Measurements from ENCODE around the gene SLBP. TPM values are rescaled to one million over a fixed set of nuclear protein-coding genes. Genes with fewer than 3 reads are reported as not detected.

SLBP gene
- total RNA-seq, 1 donor from 2014 or later = 54.3 TPM

DNA sequence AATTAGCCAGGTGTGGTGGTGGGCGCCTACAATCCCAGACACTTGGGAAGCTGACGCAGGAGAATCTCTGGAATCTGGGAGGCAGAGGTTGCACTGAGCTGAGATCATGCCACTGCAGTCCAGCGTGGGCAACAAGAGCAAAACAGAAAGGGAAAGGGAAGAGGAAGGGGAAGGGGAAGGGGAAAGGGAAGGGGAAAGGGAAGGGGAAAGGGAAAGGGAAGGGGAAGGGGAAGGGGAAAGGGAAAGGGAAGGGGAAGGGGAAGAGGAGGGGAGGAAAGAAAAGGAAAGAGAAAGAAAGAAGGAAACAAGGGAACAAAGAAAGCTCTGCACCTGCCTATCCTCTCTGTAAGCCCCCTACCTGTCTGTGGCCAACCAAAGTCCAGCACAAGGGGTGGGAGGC, 63.2 kb downstream of the SLBP start:
- Mint-ChIP-seq H3K36me3 (ENCODE audit: insufficient read depth) (no peaks in the 10 kb centered on the region), H3K9me3 (ENCODE audit: low read depth) (no peaks in the 10 kb centered on the region), H3K27ac (no peak overlapping the region), H3K27me3 (no peaks in the 10 kb centered on the region), H3K4me1 (ENCODE audit: low read depth) (peaks cover 2% of the 10 kb centered on the region), H3K4me3 (ENCODE audit: low read depth) (no peak overlapping the region)
- TF ChIP-seq, protein P1, sequence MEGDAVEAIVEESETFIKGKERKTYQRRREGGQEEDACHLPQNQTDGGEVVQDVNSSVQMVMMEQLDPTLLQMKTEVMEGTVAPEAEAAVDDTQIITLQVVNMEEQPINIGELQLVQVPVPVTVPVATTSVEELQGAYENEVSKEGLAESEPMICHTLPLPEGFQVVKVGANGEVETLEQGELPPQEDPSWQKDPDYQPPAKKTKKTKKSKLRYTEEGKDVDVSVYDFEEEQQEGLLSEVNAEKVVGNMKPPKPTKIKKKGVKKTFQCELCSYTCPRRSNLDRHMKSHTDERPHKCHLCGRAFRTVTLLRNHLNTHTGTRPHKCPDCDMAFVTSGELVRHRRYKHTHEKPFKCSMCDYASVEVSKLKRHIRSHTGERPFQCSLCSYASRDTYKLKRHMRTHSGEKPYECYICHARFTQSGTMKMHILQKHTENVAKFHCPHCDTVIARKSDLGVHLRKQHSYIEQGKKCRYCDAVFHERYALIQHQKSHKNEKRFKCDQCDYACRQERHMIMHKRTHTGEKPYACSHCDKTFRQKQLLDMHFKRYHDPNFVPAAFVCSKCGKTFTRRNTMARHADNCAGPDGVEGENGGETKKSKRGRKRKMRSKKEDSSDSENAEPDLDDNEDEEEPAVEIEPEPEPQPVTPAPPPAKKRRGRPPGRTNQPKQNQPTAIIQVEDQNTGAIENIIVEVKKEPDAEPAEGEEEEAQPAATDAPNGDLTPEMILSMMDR (IDR thresholded peaks at IDR 0.05; ENCODE audit: unreplicated experiment) = no peak
- DNase-seq (ENCODE audit: low spot score, unreplicated experiment) = no peak

DNA sequence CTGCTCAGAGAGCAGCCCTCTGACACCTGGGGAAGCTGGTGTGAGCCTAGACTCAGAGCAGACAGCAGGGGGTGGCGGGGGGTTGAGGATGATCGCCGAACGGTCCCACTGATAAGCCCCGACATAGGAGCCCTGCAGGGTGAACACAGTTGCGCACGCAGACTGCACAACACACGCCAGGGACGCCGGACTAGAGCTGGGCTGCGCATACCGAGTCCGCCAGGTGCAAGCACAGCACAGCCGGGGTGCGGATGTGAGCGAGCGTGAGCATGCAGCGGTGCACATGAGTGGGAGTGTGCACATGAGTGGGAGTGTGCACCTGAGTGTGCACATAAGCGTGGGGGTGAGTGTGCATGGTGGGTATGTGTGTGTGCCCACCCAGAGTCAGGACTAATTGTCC, 64.7 kb downstream of the SLBP start:
- TF ChIP-seq, protein P1 (IDR thresholded peaks at IDR 0.05; ENCODE audit: unreplicated experiment) = no peak
- no peak overlapping the region for H3K4me3 Mint-ChIP-seq (ENCODE audit: low read depth)
- no peaks in the 10 kb centered on the region for H3K9me3 Mint-ChIP-seq (ENCODE audit: low read depth)
- no peak overlapping the region for H3K27ac Mint-ChIP-seq
- no peak for DNase-seq (ENCODE audit: low spot score, unreplicated experiment)
- H3K4me1 Mint-ChIP-seq (ENCODE audit: low read depth) = peaks cover 2% of the 10 kb centered on the region
- H3K27me3 Mint-ChIP-seq = no peaks in the 10 kb centered on the region
- H3K36me3 Mint-ChIP-seq (ENCODE audit: insufficient read depth) = no peaks in the 10 kb centered on the region

DNA sequence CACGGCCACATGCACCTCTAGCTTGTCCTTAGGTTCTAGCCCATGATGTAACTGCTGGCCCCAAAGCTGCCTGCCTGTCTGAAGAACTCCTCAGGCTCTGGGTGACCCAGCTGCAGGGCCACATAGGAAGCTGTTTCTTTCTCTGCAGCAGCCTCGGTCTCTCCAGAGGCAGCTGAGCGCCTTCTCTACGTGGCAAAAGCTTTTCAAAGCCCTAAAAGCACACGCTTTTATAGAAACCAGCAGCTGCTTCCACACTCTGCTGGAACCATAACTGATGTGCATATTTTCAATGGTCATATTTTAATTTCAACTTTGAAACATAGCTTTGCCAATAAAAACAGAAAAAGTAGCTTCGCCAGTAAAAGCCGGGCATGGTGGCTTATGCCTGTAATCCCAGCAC, 65.4 kb downstream of the SLBP start:
- DNase-seq (ENCODE audit: low spot score, unreplicated experiment) = no peak
- H3K4me3 Mint-ChIP-seq (ENCODE audit: low read depth) = no peak overlapping the region
- no peaks in the 10 kb centered on the region for H3K36me3 Mint-ChIP-seq (ENCODE audit: insufficient read depth)
- peaks cover 2% of the 10 kb centered on the region for H3K4me1 Mint-ChIP-seq (ENCODE audit: low read depth)
- H3K27me3 Mint-ChIP-seq = no peaks in the 10 kb centered on the region
- H3K27ac Mint-ChIP-seq = no peak overlapping the region
- H3K9me3 Mint-ChIP-seq (ENCODE audit: low read depth) = no peaks in the 10 kb centered on the region
- TF ChIP-seq, protein P1 (IDR thresholded peaks at IDR 0.05; ENCODE audit: unreplicated experiment) = no peak

DNA sequence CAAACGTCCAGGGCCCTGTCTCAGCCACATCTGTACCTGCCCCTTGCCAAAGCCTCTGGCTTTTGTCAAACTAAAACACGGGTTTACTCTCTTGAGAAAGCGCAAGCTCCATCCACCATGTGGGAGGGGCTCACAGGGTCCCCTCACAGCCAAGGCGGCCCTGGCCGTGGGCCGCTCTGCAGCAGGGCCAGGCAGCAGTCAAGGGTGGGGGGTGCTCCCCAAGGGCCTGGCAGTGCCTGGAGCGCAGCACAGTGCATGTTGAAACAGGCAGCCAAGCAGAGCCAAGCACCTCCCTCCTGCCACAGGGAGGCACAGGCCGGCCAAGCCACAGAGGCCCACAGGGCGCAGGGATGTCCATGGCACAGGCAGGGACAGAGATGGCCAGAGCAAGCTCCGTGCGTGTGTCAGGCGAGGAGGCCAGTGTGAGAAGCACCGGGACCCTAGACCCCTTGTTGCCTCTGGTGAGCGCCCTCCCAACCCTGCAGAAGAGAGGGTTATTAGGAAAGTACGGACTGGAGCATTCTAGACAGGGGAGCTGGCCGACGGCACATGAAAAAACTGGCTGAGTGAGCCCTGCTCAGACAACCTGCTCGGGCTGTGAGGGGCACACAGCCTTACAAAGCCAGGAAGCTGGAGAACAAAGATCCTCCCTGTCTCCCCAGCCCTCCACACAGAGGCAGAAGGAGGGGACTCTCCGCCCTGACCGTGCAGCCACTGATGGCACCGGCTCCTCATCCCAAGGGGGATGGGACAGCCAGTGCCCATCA, 67.0 kb downstream of the SLBP start:
- Mint-ChIP-seq H3K27ac (no peak overlapping the region), H3K36me3 (ENCODE audit: insufficient read depth) (no peaks in the 10 kb centered on the region), H3K9me3 (ENCODE audit: low read depth) (no peaks in the 10 kb centered on the region), H3K27me3 (no peaks in the 10 kb centered on the region), H3K4me1 (ENCODE audit: low read depth) (peaks cover 2% of the 10 kb centered on the region), H3K4me3 (ENCODE audit: low read depth) (no peak overlapping the region)
- DNase-seq (ENCODE audit: low spot score, unreplicated experiment) = no peak
- TF ChIP-seq, protein P1 (IDR thresholded peaks at IDR 0.05; ENCODE audit: unreplicated experiment) = no peak

DNA sequence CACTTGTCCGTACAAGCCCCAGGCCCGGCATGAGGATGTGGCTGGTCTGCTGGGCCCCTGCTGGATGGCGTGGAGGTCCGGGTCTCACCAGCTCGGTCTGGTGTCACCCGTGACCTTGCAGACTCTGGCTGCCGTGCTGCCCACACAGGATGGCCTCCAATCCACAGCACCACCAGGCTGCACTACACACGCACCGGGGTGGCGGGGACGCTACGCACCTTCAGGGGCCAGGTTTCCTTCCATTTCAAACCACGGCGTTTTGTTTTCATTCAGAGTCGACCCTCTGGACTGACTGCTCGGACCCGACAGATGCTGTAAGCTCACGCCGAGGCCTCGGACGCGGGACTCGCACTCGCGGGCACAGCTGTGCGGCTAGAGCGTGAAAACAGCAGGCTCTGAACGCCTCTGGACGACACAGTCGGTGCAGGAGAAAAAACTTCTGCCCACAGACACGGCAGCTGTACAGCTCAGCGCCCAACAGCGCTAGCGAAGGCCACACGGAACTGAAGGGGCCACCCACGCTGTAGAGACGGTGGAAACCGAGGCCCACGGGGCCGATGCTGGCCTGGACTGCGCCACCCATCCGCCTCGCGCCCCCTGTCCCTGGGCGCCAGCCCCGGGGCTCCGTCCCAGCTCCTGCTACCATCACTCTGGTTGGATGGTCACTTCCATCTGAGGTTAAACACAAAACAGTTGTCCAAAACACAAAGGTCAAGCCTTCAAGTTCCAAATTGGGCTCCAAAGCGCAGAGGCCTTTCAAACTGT, 68.0 kb downstream of the SLBP start:
- H3K9me3 Mint-ChIP-seq (ENCODE audit: low read depth) = no peaks in the 10 kb centered on the region
- TF ChIP-seq, protein P1 (IDR thresholded peaks at IDR 0.05; ENCODE audit: unreplicated experiment) = no peak
- DNase-seq (ENCODE audit: low spot score, unreplicated experiment) = no peak
- peaks cover 2% of the 10 kb centered on the region for H3K4me1 Mint-ChIP-seq (ENCODE audit: low read depth)
- no peaks in the 10 kb centered on the region for H3K27me3 Mint-ChIP-seq
- H3K4me3 Mint-ChIP-seq (ENCODE audit: low read depth) = no peak overlapping the region
- no peaks in the 10 kb centered on the region for H3K36me3 Mint-ChIP-seq (ENCODE audit: insufficient read depth)
- H3K27ac Mint-ChIP-seq = no peak overlapping the region

Other genes starting within 250 kb of the SLBP start
- gene FAM53A, start 28.0 kb downstream of the SLBP start, total RNA-seq = 2.4 and 3.0 TPM in 2 replicates
- gene TMEM129, start 9.0 kb upstream of the SLBP start, total RNA-seq = 29.9 and 30.0 TPM in 2 replicates
- 56.2 and 58.3 TPM in 2 replicates for gene TACC3, start 9.2 kb upstream of the SLBP start, total RNA-seq
- 169 and 185 TPM in 2 replicates for gene FGFR3, start 81.0 kb upstream of the SLBP start, total RNA-seq
- gene LETM1, start 143.8 kb upstream of the SLBP start, total RNA-seq = 46.1 and 51.2 TPM in 2 replicates
- gene NSD2, start 159.1 kb upstream of the SLBP start, total RNA-seq = 212 and 214 TPM in 2 replicates